GM18505 (cell line): ENCODE measurements around the gene DSCAM.

Experiments
- ATAC-seq: cut with Tn5 transposase; IDR thresholded peaks from one replicate; pipeline ENCODE4 v1.9.1; 2021; ENCODE audit not compliant: unreplicated experiment
- POLR2A ChIP-seq: IDR thresholded peaks from 4 replicates; pipeline ENCODE4 v1.6.1; 2011; ENCODE audit warnings: borderline replicate concordance; ENCODE audit not compliant: insufficient read depth, insufficient read length; ENCODE audit errors: extremely low read depth

The DSCAM gene

GRCh38 chr21:40386981-40387747 lies 459.8 kb downstream of the DSCAM start:
- no peak for TF ChIP-seq POLR2A
- no peak for ATAC-seq

GRCh38 chr21:40386294-40386911 lies 460.6 kb downstream of the DSCAM start:
- TF ChIP-seq POLR2A, result no peak
- no peak for ATAC-seq

GRCh38 chr21:40385883-40386282 lies 461.1 kb downstream of the DSCAM start:
- TF ChIP-seq POLR2A, result no peak
- ATAC-seq, result no peak

GRCh38 chr21:40383951-40384350 lies 463.0 kb downstream of the DSCAM start:
- no peak for TF ChIP-seq POLR2A
- ATAC-seq, result no peak

- no peak for TF ChIP-seq POLR2A
- no peak for ATAC-seq
These were observed 465.8 kb downstream of the DSCAM start for GRCh38 chr21:40381111-40381510.

GRCh38 chr21:40379881-40380810 lies 466.8 kb downstream of the DSCAM start:
- no peak for TF ChIP-seq POLR2A
- no peak for ATAC-seq

GRCh38 chr21:40377135-40377534 lies 469.8 kb downstream of the DSCAM start:
- TF ChIP-seq POLR2A, result no peak
- no peak for ATAC-seq

- TF ChIP-seq POLR2A, result no peak
- no peak for ATAC-seq
These were observed 473.2 kb downstream of the DSCAM start for GRCh38 chr21:40373761-40374160.

- no peak for TF ChIP-seq POLR2A
- ATAC-seq, result no peak
These were observed 474.5 kb downstream of the DSCAM start for GRCh38 chr21:40372506-40372905.

GRCh38 chr21:40371329-40371728 lies 475.6 kb downstream of the DSCAM start:
- TF ChIP-seq POLR2A, result no peak
- no peak for ATAC-seq

GRCh38 chr21:40356644-40357043 lies 490.3 kb downstream of the DSCAM start:
- TF ChIP-seq POLR2A, result no peak
- ATAC-seq, result no peak

GRCh38 chr21:40355076-40355475 lies 491.9 kb downstream of the DSCAM start:
- ATAC-seq, result no peak
- no peak for TF ChIP-seq POLR2A

GRCh38 chr21:40351006-40351405 lies 496.0 kb downstream of the DSCAM start:
- ATAC-seq, result no peak

More at GRCh38 chr21:40351006-40351405, 496.0 kb downstream of the DSCAM start:
- TF ChIP-seq POLR2A, result no peak
